GM12878 (cell line): ENCODE results near the gene CD200R1. TPM values are rescaled to one million over a fixed set of nuclear protein-coding genes. Genes with fewer than 3 reads are reported as not detected.

Experiments used
- BHLHE40 ChIP-seq, 2 experiments: fragments of 450-650 bp in 1 of 2; IDR thresholded peaks; 2 replicates each; pipeline ENCODE4 v1.6.1; 2011 to 2017; ENCODE audit warnings: low read depth in 2 of 2, borderline replicate concordance in 1 of 2, improper control_type of control experiment in 1 of 2, low read length in 1 of 2, mild to moderate bottlenecking in 1 of 2
- BRCA1 ChIP-seq: IDR thresholded peaks from 2 replicates; pipeline ENCODE4 v1.6.1; 2011; ENCODE audit warnings: low read depth, low read length, improper control_type of control experiment
- CBFB ChIP-seq: IDR thresholded peaks from 2 replicates; pipeline ENCODE4 v1.6.1; 2016; ENCODE audit warnings: antibody characterized with exemption, low read depth
- CBX5 ChIP-seq: sonication (generic); IDR thresholded peaks from 2 replicates; pipeline ENCODE4 v1.6.1; 2016; ENCODE audit warnings: low read depth, moderate library complexity, mild to moderate bottlenecking, inconsistent platforms
- EZH2 ChIP-seq: IDR thresholded peaks from 2 replicates; pipeline ENCODE4 v1.6.1; 2012; ENCODE audit warnings: low read depth, mild to moderate bottlenecking, control low read depth, inconsistent platforms, low read length, borderline replicate concordance; ENCODE audit not compliant: control insufficient read depth
- FOXM1 ChIP-seq: IDR thresholded peaks from 2 replicates; pipeline ENCODE4 v1.6.1; 2012; ENCODE audit warnings: low read depth, mild to moderate bottlenecking, inconsistent platforms, low read length, moderate library complexity
- HDGF ChIP-seq: fragments of 450-650 bp; IDR thresholded peaks from 2 replicates; pipeline ENCODE4 v1.6.1; 2016; ENCODE audit warnings: antibody characterized with exemption
- KLF5 ChIP-seq: fragments of 450-650 bp; IDR thresholded peaks from 2 replicates; pipeline ENCODE4 v1.6.1; 2014; ENCODE audit warnings: mild to moderate bottlenecking; ENCODE audit not compliant: partially characterized antibody
- MEF2A ChIP-seq: IDR thresholded peaks from 2 replicates; pipeline ENCODE4 v1.6.1; 2011; ENCODE audit warnings: low read depth, mild to moderate bottlenecking, low read length, moderate library complexity; ENCODE audit not compliant: insufficient read depth
- MTA3 ChIP-seq: IDR thresholded peaks from 2 replicates; pipeline ENCODE4 v1.6.1; 2012; ENCODE audit warnings: low read length, inconsistent platforms, borderline replicate concordance
- NFIC ChIP-seq: IDR thresholded peaks from 2 replicates; pipeline ENCODE4 v1.6.1; 2012; ENCODE audit warnings: low read depth, mild to moderate bottlenecking, inconsistent platforms, low read length, moderate library complexity
- PML ChIP-seq: IDR thresholded peaks from 2 replicates; pipeline ENCODE4 v1.6.1; 2012; ENCODE audit warnings: low read length, inconsistent platforms
- POLR2AphosphoS2 ChIP-seq: IDR thresholded peaks from 2 replicates; pipeline ENCODE4 v1.6.1; 2011; ENCODE audit warnings: low read depth, mild to moderate bottlenecking, low read length, improper control_type of control experiment, moderate library complexity
- RELA ChIP-seq: fragments of 450-650 bp; IDR thresholded peaks from 2 replicates; pipeline ENCODE4 v1.8.0; 2014; ENCODE audit warnings: borderline replicate concordance; ENCODE audit not compliant: partially characterized antibody
- SMAD1 ChIP-seq: fragments of 450-650 bp; IDR thresholded peaks from 2 replicates; pipeline ENCODE4 v1.6.1; 2018; ENCODE audit warnings: mild to moderate bottlenecking, low read depth; ENCODE audit not compliant: partially characterized antibody
- SMAD5 ChIP-seq: IDR thresholded peaks from 2 replicates; pipeline ENCODE4 v1.6.1; 2016; ENCODE audit warnings: antibody characterized with exemption, low read depth
- YBX1 ChIP-seq: fragments of 450-650 bp; IDR thresholded peaks from 2 replicates; pipeline ENCODE4 v1.6.1; 2016; ENCODE audit warnings: antibody characterized with exemption
- polyA plus RNA-seq, 11 experiments: library from polyadenylated mRNA; depleted of rRNA in 4 of 11; unstranded in 6 of 11; stranded (reverse) in 5 of 11; fragments of >200 nt; fragmentation: Nextera tagmentation in 4 of 11; fragmentation: Illumina TruSeq in 1 of 11; extraction: Ambion mirVana in 4 of 11; extraction: Trizol in 1 of 11; gene quantifications; 1 replicate in 1 of 11; 2 replicates in 10 of 11; pipeline versions ENCODE4 v1.2.1 to v1.2.3, GENCODE V29; 2011 to 2016; ENCODE audit warnings: inconsistent platforms in 2 of 11, missing spikeins in 2 of 11, low read depth in 1 of 11
- total RNA-seq, 4 experiments: library from RNA; depleted of rRNA in 3 of 4; stranded (reverse); fragments of >200 nt in 3 of 4; fragmentation: Illumina TruSeq in 1 of 4; extraction: Trizol in 1 of 4; gene quantifications; 2 replicates each; pipeline versions ENCODE4 v1.2.1 to v1.2.3, GENCODE V29; 2013 to 2021
- TF ChIP-seq, protein P1 (sequence below): fragments of 450-650 bp; IDR thresholded peaks from 2 replicates; pipeline ENCODE4 v1.6.1; 2017; ENCODE audit warnings: mild to moderate bottlenecking, moderate library complexity
- TF ChIP-seq, protein P2 (sequence below): IDR thresholded peaks from 2 replicates; pipeline ENCODE4 v1.6.1; 2011; ENCODE audit warnings: mild to moderate bottlenecking, low read depth, low read length, moderate library complexity; ENCODE audit not compliant: insufficient replicate concordance
- TF ChIP-seq, protein P3 (sequence below): IDR thresholded peaks from 2 replicates; pipeline ENCODE4 v1.6.1; 2012; ENCODE audit warnings: low read depth, low read length, improper control_type of control experiment
- TF ChIP-seq, protein P4 (sequence below): fragments of 450-650 bp; IDR thresholded peaks from 2 replicates; pipeline ENCODE4 v1.6.1; 2018; ENCODE audit warnings: mild to moderate bottlenecking, low read depth, moderate library complexity; ENCODE audit not compliant: partially characterized antibody

The CD200R1 gene
- total and polyA plus RNA-seq, 10 of the 15 experiments (the other 5 are each of a cell fraction or from before 2014, with no cell fraction given), result 0.15 to 1.1 (median 0.88) TPM

DNA sequence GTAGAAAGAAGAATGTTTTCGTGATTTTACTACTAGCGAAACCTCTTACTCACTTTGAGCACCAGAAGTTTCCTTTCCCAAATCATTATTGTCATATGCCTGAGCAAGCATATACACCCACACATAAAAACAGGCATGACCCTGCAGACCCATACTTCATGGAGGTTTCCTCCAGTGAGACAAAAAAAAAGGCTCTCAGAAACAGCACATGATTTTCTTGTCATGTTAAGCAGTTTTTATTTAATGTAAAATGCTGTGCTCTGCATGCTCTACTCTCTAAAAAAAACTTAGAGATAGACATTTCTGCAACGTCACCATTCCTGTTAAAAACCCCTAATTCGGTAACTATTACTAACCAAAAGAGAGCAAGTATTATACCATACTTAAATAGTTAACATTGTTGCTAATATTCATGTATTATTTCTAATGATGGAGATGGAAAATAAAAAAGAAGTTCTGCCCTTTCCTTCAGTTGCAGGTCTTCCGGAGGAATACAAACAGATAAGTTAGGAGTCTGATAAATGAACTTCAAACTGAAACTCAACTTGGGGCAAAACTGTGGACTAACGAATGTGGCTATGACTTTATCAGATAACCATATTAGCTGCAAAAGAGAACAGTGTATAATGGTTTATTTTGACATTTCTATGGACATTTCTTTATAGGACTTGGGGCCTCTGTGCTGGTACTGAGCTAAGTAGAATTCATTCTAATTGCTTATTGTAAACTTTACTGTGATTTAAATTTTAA, 15.9 kb downstream of the CD200R1 start (continued):
- TF ChIP-seq, protein P1, sequence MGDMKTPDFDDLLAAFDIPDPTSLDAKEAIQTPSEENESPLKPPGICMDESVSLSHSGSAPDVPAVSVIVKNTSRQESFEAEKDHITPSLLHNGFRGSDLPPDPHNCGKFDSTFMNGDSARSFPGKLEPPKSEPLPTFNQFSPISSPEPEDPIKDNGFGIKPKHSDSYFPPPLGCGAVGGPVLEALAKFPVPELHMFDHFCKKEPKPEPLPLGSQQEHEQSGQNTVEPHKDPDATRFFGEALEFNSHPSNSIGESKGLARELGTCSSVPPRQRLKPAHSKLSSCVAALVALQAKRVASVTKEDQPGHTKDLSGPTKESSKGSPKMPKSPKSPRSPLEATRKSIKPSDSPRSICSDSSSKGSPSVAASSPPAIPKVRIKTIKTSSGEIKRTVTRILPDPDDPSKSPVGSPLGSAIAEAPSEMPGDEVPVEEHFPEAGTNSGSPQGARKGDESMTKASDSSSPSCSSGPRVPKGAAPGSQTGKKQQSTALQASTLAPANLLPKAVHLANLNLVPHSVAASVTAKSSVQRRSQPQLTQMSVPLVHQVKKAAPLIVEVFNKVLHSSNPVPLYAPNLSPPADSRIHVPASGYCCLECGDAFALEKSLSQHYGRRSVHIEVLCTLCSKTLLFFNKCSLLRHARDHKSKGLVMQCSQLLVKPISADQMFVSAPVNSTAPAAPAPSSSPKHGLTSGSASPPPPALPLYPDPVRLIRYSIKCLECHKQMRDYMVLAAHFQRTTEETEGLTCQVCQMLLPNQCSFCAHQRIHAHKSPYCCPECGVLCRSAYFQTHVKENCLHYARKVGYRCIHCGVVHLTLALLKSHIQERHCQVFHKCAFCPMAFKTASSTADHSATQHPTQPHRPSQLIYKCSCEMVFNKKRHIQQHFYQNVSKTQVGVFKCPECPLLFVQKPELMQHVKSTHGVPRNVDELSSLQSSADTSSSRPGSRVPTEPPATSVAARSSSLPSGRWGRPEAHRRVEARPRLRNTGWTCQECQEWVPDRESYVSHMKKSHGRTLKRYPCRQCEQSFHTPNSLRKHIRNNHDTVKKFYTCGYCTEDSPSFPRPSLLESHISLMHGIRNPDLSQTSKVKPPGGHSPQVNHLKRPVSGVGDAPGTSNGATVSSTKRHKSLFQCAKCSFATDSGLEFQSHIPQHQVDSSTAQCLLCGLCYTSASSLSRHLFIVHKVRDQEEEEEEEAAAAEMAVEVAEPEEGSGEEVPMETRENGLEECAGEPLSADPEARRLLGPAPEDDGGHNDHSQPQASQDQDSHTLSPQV, result no peak
- no peak for TF ChIP-seq BRCA1
- TF ChIP-seq, protein P2, sequence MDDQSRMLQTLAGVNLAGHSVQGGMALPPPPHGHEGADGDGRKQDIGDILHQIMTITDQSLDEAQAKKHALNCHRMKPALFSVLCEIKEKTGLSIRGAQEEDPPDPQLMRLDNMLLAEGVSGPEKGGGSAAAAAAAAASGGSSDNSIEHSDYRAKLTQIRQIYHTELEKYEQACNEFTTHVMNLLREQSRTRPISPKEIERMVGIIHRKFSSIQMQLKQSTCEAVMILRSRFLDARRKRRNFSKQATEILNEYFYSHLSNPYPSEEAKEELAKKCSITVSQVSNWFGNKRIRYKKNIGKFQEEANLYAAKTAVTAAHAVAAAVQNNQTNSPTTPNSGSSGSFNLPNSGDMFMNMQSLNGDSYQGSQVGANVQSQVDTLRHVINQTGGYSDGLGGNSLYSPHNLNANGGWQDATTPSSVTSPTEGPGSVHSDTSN, result no peak
- TF ChIP-seq PML, result peak; percentile 53; the same call in 1 of the 2 replicates
- no peak for TF ChIP-seq BHLHE40 (IDR thresholded peaks at IDR 0.05; ENCODE audit: borderline replicate concordance in 1 of 2, low read depth in 2 of 2, low read length in 1 of 2)
- TF ChIP-seq, protein P3, sequence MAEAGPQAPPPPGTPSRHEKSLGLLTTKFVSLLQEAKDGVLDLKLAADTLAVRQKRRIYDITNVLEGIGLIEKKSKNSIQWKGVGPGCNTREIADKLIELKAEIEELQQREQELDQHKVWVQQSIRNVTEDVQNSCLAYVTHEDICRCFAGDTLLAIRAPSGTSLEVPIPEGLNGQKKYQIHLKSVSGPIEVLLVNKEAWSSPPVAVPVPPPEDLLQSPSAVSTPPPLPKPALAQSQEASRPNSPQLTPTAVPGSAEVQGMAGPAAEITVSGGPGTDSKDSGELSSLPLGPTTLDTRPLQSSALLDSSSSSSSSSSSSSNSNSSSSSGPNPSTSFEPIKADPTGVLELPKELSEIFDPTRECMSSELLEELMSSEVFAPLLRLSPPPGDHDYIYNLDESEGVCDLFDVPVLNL, result no peak
- TF ChIP-seq HDGF, result no peak
- TF ChIP-seq, protein P4, sequence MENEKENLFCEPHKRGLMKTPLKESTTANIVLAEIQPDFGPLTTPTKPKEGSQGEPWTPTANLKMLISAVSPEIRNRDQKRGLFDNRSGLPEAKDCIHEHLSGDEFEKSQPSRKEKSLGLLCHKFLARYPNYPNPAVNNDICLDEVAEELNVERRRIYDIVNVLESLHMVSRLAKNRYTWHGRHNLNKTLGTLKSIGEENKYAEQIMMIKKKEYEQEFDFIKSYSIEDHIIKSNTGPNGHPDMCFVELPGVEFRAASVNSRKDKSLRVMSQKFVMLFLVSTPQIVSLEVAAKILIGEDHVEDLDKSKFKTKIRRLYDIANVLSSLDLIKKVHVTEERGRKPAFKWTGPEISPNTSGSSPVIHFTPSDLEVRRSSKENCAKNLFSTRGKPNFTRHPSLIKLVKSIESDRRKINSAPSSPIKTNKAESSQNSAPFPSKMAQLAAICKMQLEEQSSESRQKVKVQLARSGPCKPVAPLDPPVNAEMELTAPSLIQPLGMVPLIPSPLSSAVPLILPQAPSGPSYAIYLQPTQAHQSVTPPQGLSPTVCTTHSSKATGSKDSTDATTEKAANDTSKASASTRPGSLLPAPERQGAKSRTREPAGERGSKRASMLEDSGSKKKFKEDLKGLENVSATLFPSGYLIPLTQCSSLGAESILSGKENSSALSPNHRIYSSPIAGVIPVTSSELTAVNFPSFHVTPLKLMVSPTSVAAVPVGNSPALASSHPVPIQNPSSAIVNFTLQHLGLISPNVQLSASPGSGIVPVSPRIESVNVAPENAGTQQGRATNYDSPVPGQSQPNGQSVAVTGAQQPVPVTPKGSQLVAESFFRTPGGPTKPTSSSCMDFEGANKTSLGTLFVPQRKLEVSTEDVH, result no peak
- no peak for TF ChIP-seq EZH2
- no peak for TF ChIP-seq YBX1
- TF ChIP-seq NFIC, result peak; percentile 78
- no peak for TF ChIP-seq POLR2AphosphoS2
- TF ChIP-seq SMAD1, result no peak
- TF ChIP-seq MTA3, result peak; percentile 65; the same call in 1 of the 2 replicates
- peak; percentile 67; the same call in 1 of the 2 replicates for TF ChIP-seq FOXM1
- no peak for TF ChIP-seq RELA
- TF ChIP-seq MEF2A, result peak; percentile 44; the same call in 1 of the 2 replicates
- TF ChIP-seq SMAD5, result no peak
- TF ChIP-seq CBFB, result no peak
- no peak for TF ChIP-seq KLF5
- TF ChIP-seq CBX5, result no peak
